ENCODE results near the gene BDKRB2.

BDKRB2 gene

GRCh38 chr14:96212140-96212539 lies 7.5 kb downstream of the BDKRB2 start:
- Histone ChIP-seq H3K27ac (ENCODE audit: low read depth, low read length) (no peak overlapping the region), H3K4me3 (ENCODE audit: low read depth in 1 of 2, low read length in 2 of 2) (no peak overlapping the region), H3K9ac (ENCODE audit: low read depth in 1 of 2, low read length in 2 of 2) (no peak overlapping the region), H3K36me3 (ENCODE audit: control insufficient read depth in 1 of 2, insufficient read depth in 2 of 2, low read length in 2 of 2) (no peaks in the 10 kb centered on the region), H3K9me3 (ENCODE audit: control insufficient read depth in 1 of 2, low read length in 2 of 2) (no peaks in the 10 kb centered on the region), H3K4me1 (ENCODE audit: control insufficient read depth in 1 of 2, insufficient read depth in 2 of 2, low read length in 2 of 2) (peaks cover 0 to 3% of the 10 kb centered on the region in 2 donors), H3K27me3 (ENCODE audit: control insufficient read depth in 1 of 2, insufficient read depth in 2 of 2, low read length in 2 of 2) (no peaks in the 10 kb centered on the region)

GRCh38 chr14:96212896-96213295 lies 8.3 kb downstream of the BDKRB2 start:
- Histone ChIP-seq H3K9ac (ENCODE audit: low read depth in 1 of 2, low read length in 2 of 2) (no peak overlapping the region), H3K4me1 (ENCODE audit: control insufficient read depth in 1 of 2, insufficient read depth in 2 of 2, low read length in 2 of 2) (no peaks in the 10 kb centered on the region), H3K27ac (ENCODE audit: low read depth, low read length) (no peak overlapping the region), H3K4me3 (ENCODE audit: low read depth in 1 of 2, low read length in 2 of 2) (no peak overlapping the region), H3K36me3 (ENCODE audit: control insufficient read depth in 1 of 2, insufficient read depth in 2 of 2, low read length in 2 of 2) (no peaks in the 10 kb centered on the region), H3K27me3 (ENCODE audit: control insufficient read depth in 1 of 2, insufficient read depth in 2 of 2, low read length in 2 of 2) (no peaks in the 10 kb centered on the region), H3K9me3 (ENCODE audit: control insufficient read depth in 1 of 2, low read length in 2 of 2) (no peaks in the 10 kb centered on the region)

GRCh38 chr14:96213871-96214465 lies 9.3 kb downstream of the BDKRB2 start:
- Histone ChIP-seq H3K9ac (ENCODE audit: low read depth in 1 of 2, low read length in 2 of 2) (no peak overlapping the region), H3K27ac (ENCODE audit: low read depth, low read length) (no peak overlapping the region), H3K36me3 (ENCODE audit: control insufficient read depth in 1 of 2, insufficient read depth in 2 of 2, low read length in 2 of 2) (no peaks in the 10 kb centered on the region), H3K4me1 (ENCODE audit: control insufficient read depth in 1 of 2, insufficient read depth in 2 of 2, low read length in 2 of 2) (no peaks in the 10 kb centered on the region), H3K4me3 (ENCODE audit: low read depth in 1 of 2, low read length in 2 of 2) (no peak overlapping the region), H3K27me3 (ENCODE audit: control insufficient read depth in 1 of 2, insufficient read depth in 2 of 2, low read length in 2 of 2) (no peaks in the 10 kb centered on the region), H3K9me3 (ENCODE audit: control insufficient read depth in 1 of 2, low read length in 2 of 2) (no peaks in the 10 kb centered on the region)

- H3K9ac ChIP-seq (ENCODE audit: low read depth in 1 of 2, low read length in 2 of 2), result no peak overlapping the region
- H3K9me3 ChIP-seq (ENCODE audit: control insufficient read depth in 1 of 2, low read length in 2 of 2), result no peaks in the 10 kb centered on the region
- no peak overlapping the region for H3K4me3 ChIP-seq (ENCODE audit: low read depth in 1 of 2, low read length in 2 of 2)
- no peaks in the 10 kb centered on the region for H3K4me1 ChIP-seq (ENCODE audit: control insufficient read depth in 1 of 2, insufficient read depth in 2 of 2, low read length in 2 of 2)
- H3K36me3 ChIP-seq (ENCODE audit: control insufficient read depth in 1 of 2, insufficient read depth in 2 of 2, low read length in 2 of 2), result no peaks in the 10 kb centered on the region
- H3K27me3 ChIP-seq (ENCODE audit: control insufficient read depth in 1 of 2, insufficient read depth in 2 of 2, low read length in 2 of 2), result no peaks in the 10 kb centered on the region
- no peak overlapping the region for H3K27ac ChIP-seq (ENCODE audit: low read depth, low read length)
These were observed 10.2 kb downstream of the BDKRB2 start for GRCh38 chr14:96214793-96215192.

GRCh38 chr14:96215452-96216244 lies 11.0 kb downstream of the BDKRB2 start:
- Histone ChIP-seq H3K27ac (ENCODE audit: low read depth, low read length) (no peak overlapping the region), H3K27me3 (ENCODE audit: control insufficient read depth in 1 of 2, insufficient read depth in 2 of 2, low read length in 2 of 2) (no peaks in the 10 kb centered on the region), H3K9me3 (ENCODE audit: control insufficient read depth in 1 of 2, low read length in 2 of 2) (no peaks in the 10 kb centered on the region)

GRCh38 chr14:96216627-96217026 lies 12.0 kb downstream of the BDKRB2 start:
- Histone ChIP-seq H3K9ac (ENCODE audit: low read depth in 1 of 2, low read length in 2 of 2) (no peak overlapping the region), H3K27ac (ENCODE audit: low read depth, low read length) (no peak overlapping the region), H3K36me3 (ENCODE audit: control insufficient read depth in 1 of 2, insufficient read depth in 2 of 2, low read length in 2 of 2) (no peaks in the 10 kb centered on the region), H3K9me3 (ENCODE audit: control insufficient read depth in 1 of 2, low read length in 2 of 2) (no peaks in the 10 kb centered on the region), H3K27me3 (ENCODE audit: control insufficient read depth in 1 of 2, insufficient read depth in 2 of 2, low read length in 2 of 2) (no peaks in the 10 kb centered on the region), H3K4me1 (ENCODE audit: control insufficient read depth in 1 of 2, insufficient read depth in 2 of 2, low read length in 2 of 2) (no peaks in the 10 kb centered on the region), H3K4me3 (ENCODE audit: low read depth in 1 of 2, low read length in 2 of 2) (no peak overlapping the region)

More at GRCh38 chr14:96215452-96216244, 11.0 kb downstream of the BDKRB2 start:
- no peaks in the 10 kb centered on the region for H3K36me3 ChIP-seq (ENCODE audit: control insufficient read depth in 1 of 2, insufficient read depth in 2 of 2, low read length in 2 of 2)
- H3K9ac ChIP-seq (ENCODE audit: low read depth in 1 of 2, low read length in 2 of 2), result no peak overlapping the region
- H3K4me1 ChIP-seq (ENCODE audit: control insufficient read depth in 1 of 2, insufficient read depth in 2 of 2, low read length in 2 of 2), result no peaks in the 10 kb centered on the region
- H3K4me3 ChIP-seq (ENCODE audit: low read depth in 1 of 2, low read length in 2 of 2), result no peak overlapping the region

GRCh38 chr14:96217376-96217913 lies 12.8 kb downstream of the BDKRB2 start:
- Histone ChIP-seq H3K9me3 (ENCODE audit: control insufficient read depth in 1 of 2, low read length in 2 of 2) (no peaks in the 10 kb centered on the region), H3K4me3 (ENCODE audit: low read depth in 1 of 2, low read length in 2 of 2) (no peak overlapping the region), H3K27me3 (ENCODE audit: control insufficient read depth in 1 of 2, insufficient read depth in 2 of 2, low read length in 2 of 2) (no peaks in the 10 kb centered on the region), H3K36me3 (ENCODE audit: control insufficient read depth in 1 of 2, insufficient read depth in 2 of 2, low read length in 2 of 2) (no peaks in the 10 kb centered on the region), H3K27ac (ENCODE audit: low read depth, low read length) (no peak overlapping the region), H3K9ac (ENCODE audit: low read depth in 1 of 2, low read length in 2 of 2) (no peak overlapping the region), H3K4me1 (ENCODE audit: control insufficient read depth in 1 of 2, insufficient read depth in 2 of 2, low read length in 2 of 2) (no peaks in the 10 kb centered on the region)

- no peak overlapping the region for H3K9ac ChIP-seq (ENCODE audit: low read depth in 1 of 2, low read length in 2 of 2)
- H3K27ac ChIP-seq (ENCODE audit: low read depth, low read length), result no peak overlapping the region
These were observed 16.5 kb downstream of the BDKRB2 start for GRCh38 chr14:96221109-96221650.

GRCh38 chr14:96221841-96222240 lies 17.2 kb downstream of the BDKRB2 start:
- H3K27me3 ChIP-seq (ENCODE audit: control insufficient read depth in 1 of 2, insufficient read depth in 2 of 2, low read length in 2 of 2), result no peaks in the 10 kb centered on the region
- H3K9me3 ChIP-seq (ENCODE audit: control insufficient read depth in 1 of 2, low read length in 2 of 2), result no peaks in the 10 kb centered on the region
- no peak overlapping the region for H3K27ac ChIP-seq (ENCODE audit: low read depth, low read length)
- H3K4me1 ChIP-seq (ENCODE audit: control insufficient read depth in 1 of 2, insufficient read depth in 2 of 2, low read length in 2 of 2), result peaks cover 20 to 21% of the 10 kb centered on the region in 2 donors
- no peak overlapping the region for H3K4me3 ChIP-seq (ENCODE audit: low read depth in 1 of 2, low read length in 2 of 2)
- no peak overlapping the region for H3K9ac ChIP-seq (ENCODE audit: low read depth in 1 of 2, low read length in 2 of 2)
- H3K36me3 ChIP-seq (ENCODE audit: control insufficient read depth in 1 of 2, insufficient read depth in 2 of 2, low read length in 2 of 2), result no peaks in the 10 kb centered on the region

More at GRCh38 chr14:96221109-96221650, 16.5 kb downstream of the BDKRB2 start:
- no peak overlapping the region for H3K4me3 ChIP-seq (ENCODE audit: low read depth in 1 of 2, low read length in 2 of 2)
- H3K27me3 ChIP-seq (ENCODE audit: control insufficient read depth in 1 of 2, insufficient read depth in 2 of 2, low read length in 2 of 2), result no peaks in the 10 kb centered on the region
- H3K36me3 ChIP-seq (ENCODE audit: control insufficient read depth in 1 of 2, insufficient read depth in 2 of 2, low read length in 2 of 2), result no peaks in the 10 kb centered on the region
- no peaks in the 10 kb centered on the region for H3K9me3 ChIP-seq (ENCODE audit: control insufficient read depth in 1 of 2, low read length in 2 of 2)
- H3K4me1 ChIP-seq (ENCODE audit: control insufficient read depth in 1 of 2, insufficient read depth in 2 of 2, low read length in 2 of 2), result peaks cover 20 to 21% of the 10 kb centered on the region in 2 donors

GRCh38 chr14:96224480-96225096 lies 19.9 kb downstream of the BDKRB2 start:
- Histone ChIP-seq H3K27me3 (ENCODE audit: control insufficient read depth in 1 of 2, insufficient read depth in 2 of 2, low read length in 2 of 2) (no peaks in the 10 kb centered on the region), H3K4me1 (ENCODE audit: control insufficient read depth in 1 of 2, insufficient read depth in 2 of 2, low read length in 2 of 2) (peaks cover 20 to 21% of the 10 kb centered on the region in 2 donors), H3K9ac (ENCODE audit: low read depth in 1 of 2, low read length in 2 of 2) (no peak overlapping the region), H3K27ac (ENCODE audit: low read depth, low read length) (no peak overlapping the region), H3K9me3 (ENCODE audit: control insufficient read depth in 1 of 2, low read length in 2 of 2) (no peaks in the 10 kb centered on the region), H3K4me3 (ENCODE audit: low read depth in 1 of 2, low read length in 2 of 2) (peak overlapping the region in 1 of 2 donors; percentile 18), H3K36me3 (ENCODE audit: control insufficient read depth in 1 of 2, insufficient read depth in 2 of 2, low read length in 2 of 2) (no peaks in the 10 kb centered on the region)

Data from duodenal mucosa (tissue), 2 donors.